ENCODE results near the gene KRT15. TPM values are rescaled to one million over a fixed set of nuclear protein-coding genes. Genes with fewer than 3 reads are reported as not detected.

Gene KRT15
- total and polyA plus RNA-seq, 2 of the 8 experiments (the other 6 are each of a cell fraction or from before 2014, with no cell fraction given) = 0.11 to 0.13 TPM

- TF ChIP-seq MAFK (IDR thresholded peaks at IDR 0.05; ENCODE audit: low read depth, low read length) = no peak
- no peak for TF ChIP-seq ASH2L (IDR thresholded peaks at IDR 0.05; ENCODE audit: low read length)
- no peak for TF ChIP-seq RAD21 (IDR thresholded peaks at IDR 0.05 in 1 of 2, conservative IDR thresholded peaks at IDR 0.05 in 1 of 2; ENCODE audit: low read depth in 2 of 2, low read length in 2 of 2)
- TF ChIP-seq BCL11A (IDR thresholded peaks at IDR 0.05; ENCODE audit: low read depth in 2 of 2, low read length in 2 of 2) = no peak
- no peak for TF ChIP-seq USF2 (IDR thresholded peaks at IDR 0.05; ENCODE audit: low read length)
- no peak for TF ChIP-seq RBBP5 (IDR thresholded peaks at IDR 0.05; ENCODE audit: borderline replicate concordance, low read depth, low read length)
Observed at GRCh38 chr17:41504246-41504977, 14.3 kb downstream of the KRT15 start (continued).
